Measurements from ENCODE around the gene HMCN1.

DNA sequence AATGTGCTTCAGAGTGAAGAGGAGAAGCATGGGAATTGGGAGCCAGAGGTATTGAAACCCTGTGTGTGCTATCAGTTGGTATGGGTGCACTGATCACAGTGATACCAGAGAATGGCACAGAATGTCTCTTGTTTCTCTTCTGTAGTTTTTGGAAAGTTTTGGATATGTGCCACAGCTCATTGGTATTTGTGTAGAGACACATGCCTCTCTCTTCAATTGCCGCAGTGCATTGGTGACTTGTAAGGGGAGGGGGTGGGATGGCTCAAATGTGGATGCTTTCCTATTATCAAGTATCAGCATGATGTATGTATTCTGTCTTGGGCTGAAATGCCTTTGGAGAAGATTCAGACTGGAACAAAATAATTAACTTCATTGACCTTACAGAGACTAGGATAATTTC, 101.0 kb downstream of the HMCN1 start:
- TF ChIP-seq, protein P1, sequence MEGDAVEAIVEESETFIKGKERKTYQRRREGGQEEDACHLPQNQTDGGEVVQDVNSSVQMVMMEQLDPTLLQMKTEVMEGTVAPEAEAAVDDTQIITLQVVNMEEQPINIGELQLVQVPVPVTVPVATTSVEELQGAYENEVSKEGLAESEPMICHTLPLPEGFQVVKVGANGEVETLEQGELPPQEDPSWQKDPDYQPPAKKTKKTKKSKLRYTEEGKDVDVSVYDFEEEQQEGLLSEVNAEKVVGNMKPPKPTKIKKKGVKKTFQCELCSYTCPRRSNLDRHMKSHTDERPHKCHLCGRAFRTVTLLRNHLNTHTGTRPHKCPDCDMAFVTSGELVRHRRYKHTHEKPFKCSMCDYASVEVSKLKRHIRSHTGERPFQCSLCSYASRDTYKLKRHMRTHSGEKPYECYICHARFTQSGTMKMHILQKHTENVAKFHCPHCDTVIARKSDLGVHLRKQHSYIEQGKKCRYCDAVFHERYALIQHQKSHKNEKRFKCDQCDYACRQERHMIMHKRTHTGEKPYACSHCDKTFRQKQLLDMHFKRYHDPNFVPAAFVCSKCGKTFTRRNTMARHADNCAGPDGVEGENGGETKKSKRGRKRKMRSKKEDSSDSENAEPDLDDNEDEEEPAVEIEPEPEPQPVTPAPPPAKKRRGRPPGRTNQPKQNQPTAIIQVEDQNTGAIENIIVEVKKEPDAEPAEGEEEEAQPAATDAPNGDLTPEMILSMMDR (IDR thresholded peaks at IDR 0.05; ENCODE audit: low read length), result no peak
- no peak for TF ChIP-seq EZH2 (IDR thresholded peaks at IDR 0.05; ENCODE audit: borderline replicate concordance, low read length)
